Liver (tissue), 3 donors: ENCODE data around the gene TMEM114.

ENCODE experiments used
- ATF3 ChIP-seq: IDR thresholded peaks from 2 replicates; pipeline ENCODE4 v1.6.1; 2016; ENCODE audit warnings: antibody characterized with exemption
- CTCF ChIP-seq: fragments of 150-350 bp; IDR thresholded peaks from 2 replicates; pipeline ENCODE4 v1.5.1; 2017; ENCODE audit warnings: improper control_type of control experiment, low read depth, low read length; ENCODE audit not compliant: missing input control
- EGR1 ChIP-seq, 2 donors: IDR thresholded peaks; 2 replicates each; pipeline ENCODE4 v1.6.1; 2016 to 2018; ENCODE audit warnings: antibody characterized with exemption in 2 of 2, low read depth in 2 of 2
- GABPA ChIP-seq, 2 donors: IDR thresholded peaks in 1 of 2; conservative IDR thresholded peaks in 1 of 2; 2 replicates each; pipeline ENCODE4 v1.6.1; 2016; ENCODE audit warnings: antibody characterized with exemption in 2 of 2, mild to moderate bottlenecking in 1 of 2, moderate library complexity in 1 of 2
- HNF4A ChIP-seq, 2 donors: conservative IDR thresholded peaks; 2 replicates each; pipeline ENCODE4 v1.6.1; 2016; ENCODE audit warnings: antibody characterized with exemption in 2 of 2, mild to moderate bottlenecking in 2 of 2
- JUND ChIP-seq, 2 donors: IDR thresholded peaks; 2 replicates each; pipeline ENCODE4 v1.6.1; 2016; ENCODE audit warnings: antibody characterized with exemption in 2 of 2
- MAX ChIP-seq: IDR thresholded peaks from 2 replicates; pipeline ENCODE4 v1.6.1; 2016; ENCODE audit warnings: antibody characterized with exemption
- RAD21 ChIP-seq, 2 donors: IDR thresholded peaks; 2 replicates each; pipeline ENCODE4 v1.6.1; 2016; ENCODE audit warnings: antibody characterized with exemption in 2 of 2, mild to moderate bottlenecking in 2 of 2
- REST ChIP-seq: IDR thresholded peaks from 2 replicates; pipeline ENCODE4 v1.6.1; 2016; ENCODE audit warnings: antibody characterized with exemption, mild to moderate bottlenecking
- SP1 ChIP-seq: IDR thresholded peaks from 2 replicates; pipeline ENCODE4 v1.6.1; 2018; ENCODE audit warnings: antibody characterized with exemption, mild to moderate bottlenecking
- TAF1 ChIP-seq: conservative IDR thresholded peaks from 2 replicates; pipeline ENCODE4 v1.6.1; 2016; ENCODE audit warnings: antibody characterized with exemption, mild to moderate bottlenecking
- YY1 ChIP-seq: IDR thresholded peaks from 2 replicates; pipeline ENCODE4 v1.6.1; 2016; ENCODE audit warnings: antibody characterized with exemption, mild to moderate bottlenecking
- ZBTB33 ChIP-seq: IDR thresholded peaks from 2 replicates; pipeline ENCODE4 v1.6.1; 2016; ENCODE audit warnings: antibody characterized with exemption
- donor health status: healthy.
- donor health status: healthy.

GRCh38 chr16:8594149-8594666 lies 3.9 kb upstream of the TMEM114 start:
- TF ChIP-seq CTCF: no peak
- TF ChIP-seq GABPA (IDR thresholded peaks at IDR 0.05 in 1 of 2, conservative IDR thresholded peaks at IDR 0.05 in 1 of 2): no peak
- TF ChIP-seq ZBTB33: no peak
- TF ChIP-seq HNF4A (conservative IDR thresholded peaks at IDR 0.05): no peak
- TF ChIP-seq MAX: no peak
- TF ChIP-seq EGR1 (IDR thresholded peaks at IDR 0.05; ENCODE audit: low read depth in 2 of 2): no peak
- TF ChIP-seq ATF3: no peak
- TF ChIP-seq YY1: no peak
- TF ChIP-seq REST: no peak
- TF ChIP-seq TAF1: no peak
- no peak for TF ChIP-seq SP1
- TF ChIP-seq RAD21 (IDR thresholded peaks at IDR 0.05): no peak
- no peak for TF ChIP-seq JUND (IDR thresholded peaks at IDR 0.05)
